ENCODE measurements around the gene SAMD4A. TPM values are rescaled to one million over a fixed set of nuclear protein-coding genes. Genes with fewer than 3 reads are reported as not detected.

The SAMD4A gene
- total and polyA plus RNA-seq, 2 of the 4 experiments (the other 2 are of a cell fraction): 22.9 to 38.2 TPM

GRCh38 chr14:54664961-54665360 lies 98.0 kb downstream of the SAMD4A start:
- Histone ChIP-seq H2BK5ac (ENCODE audit: low read depth, low read length, poor library complexity, severe bottlenecking) (no peak overlapping the region), H2BK20ac (ENCODE audit: low read depth, low read length) (no peak overlapping the region), H3K79me1 (ENCODE audit: low read depth in 1 of 2, low read length in 2 of 2) (peaks cover 58 to 90% of the 10 kb centered on the region in 2 experiments), H3K4ac (ENCODE audit: low read depth, low read length) (no peak overlapping the region), H4K8ac (ENCODE audit: low read depth in 2 of 2, low read length in 2 of 2) (no peak overlapping the region), H3K9me3 (ENCODE audit: control insufficient read depth, insufficient read depth, low read length) (no peaks in the 10 kb centered on the region), H3K56ac (ENCODE audit: extremely low read depth, insufficient read depth, low read length) (no peak overlapping the region), H3K14ac (replicated peaks; ENCODE audit: low read depth, low read length) (no peak overlapping the region), H2BK120ac (ENCODE audit: low read depth, low read length) (no peak overlapping the region), H4K20me1 (ENCODE audit: insufficient read depth, low read length) (peaks cover 71% of the 10 kb centered on the region), H3K4me1 (ENCODE audit: control insufficient read depth, insufficient read depth, low read length) (peaks cover 21% of the 10 kb centered on the region), H4K91ac (ENCODE audit: insufficient read depth, low read depth, low read length) (no peak overlapping the region), H4K5ac (ENCODE audit: low read depth, low read length) (no peak overlapping the region), H2AK5ac (ENCODE audit: low read depth, low read length) (no peak overlapping the region), H3K36me3 (ENCODE audit: control insufficient read depth, insufficient read depth, low read length) (0 out of 2 replicates have a peak, but pooled peaks cover 4% of the 10 kb centered on the region), H3K27ac (ENCODE audit: insufficient read depth, low read length) (no peak overlapping the region), H2AK9ac (replicated peaks; ENCODE audit: low read depth, low read length, poor library complexity) (no peak overlapping the region), H3K4me2 (ENCODE audit: low read depth, low read length) (no peak overlapping the region), H3K4me3 (ENCODE audit: insufficient read depth, low read depth, low read length) (no peak overlapping the region), H3K9me1 (ENCODE audit: insufficient read depth, low read length) (peaks cover 48% of the 10 kb centered on the region), H3K18ac (ENCODE audit: low read depth, low read length) (no peak overlapping the region), H3K23ac (ENCODE audit: low read depth, low read length) (no peak overlapping the region), H3K9ac (ENCODE audit: low read depth, low read length) (no peak overlapping the region), H3K27me3 (ENCODE audit: control insufficient read depth, insufficient read depth, low read length) (no peaks in the 10 kb centered on the region), H2AFZ (replicated peaks; ENCODE audit: low read length, poor library complexity) (no peak overlapping the region), H2BK15ac (ENCODE audit: low read depth, low read length) (no peak overlapping the region)
- ATAC-seq (ENCODE audit: low read depth) (no peak), DNase-seq (no peak)
- intact Hi-C loops (cut with micrococcal nuclease) (no loop called here), in situ Hi-C loops (cut with MboI; ENCODE audit: low sequenced_read_pairs) (no loop called here), dilution Hi-C loops (cut with HindIII; ENCODE audit: low sequenced_read_pairs, unreplicated experiment) (no loop called here)
- no CpG with 5 or more reads among the region's 2 CpGs for WGBS, 2 experiments (ENCODE audit: extremely low coverage in 2 of 2, insufficient read length in 1 of 2)
- no TSS peak for BruUV-seq (replicated peaks)
- no peak for TF ChIP-seq NFE2L2 (IDR thresholded peaks at IDR 0.05; ENCODE audit: low read depth, low read length)
- ChIA-PET CTCF (no interaction called here), POLR2A (ENCODE audit: unreplicated experiment) (interaction anchor here (0.6 kb wide), 1 partner anchor 18 kb away, joined by 3 read pairs; no protein-coding TSS in a partner anchor)
